WI38 (cell line): ENCODE results near the gene PRAME.

Source experiments
- H3K4me3 ChIP-seq: 2 replicates; pipeline ENCODE4 v1.5.1; 2011; ENCODE audit warnings: low read depth, mild to moderate bottlenecking, control low read depth, low read length
- TF ChIP-seq, protein P1 (sequence below): IDR thresholded peaks from 2 replicates; pipeline ENCODE4 v1.5.1; 2012; ENCODE audit warnings: low read depth, mild to moderate bottlenecking, control low read depth, low read length

The PRAME gene

DNA sequence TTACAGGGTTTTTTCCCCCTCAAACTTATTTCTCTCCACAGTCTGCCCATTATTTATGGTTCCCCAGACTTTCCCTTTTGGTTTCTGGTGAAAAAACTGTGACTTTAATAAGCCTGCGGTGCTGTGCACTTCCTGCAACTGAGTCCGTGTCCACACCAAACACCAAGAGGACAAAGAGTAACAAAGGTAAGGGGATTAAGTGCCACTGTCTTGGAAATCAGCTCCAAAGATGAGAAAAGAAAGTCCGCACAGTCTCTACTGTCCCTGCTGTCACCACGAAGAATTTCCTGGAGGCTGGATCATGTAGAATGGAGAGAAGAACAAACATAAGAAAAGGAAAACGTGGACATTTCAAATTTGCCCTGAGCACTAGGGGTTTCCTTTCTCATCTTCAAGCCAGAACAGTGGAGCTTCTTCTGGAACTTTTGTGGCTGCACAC is 17.9 kb upstream of the PRAME start:
- TF ChIP-seq, protein P1, sequence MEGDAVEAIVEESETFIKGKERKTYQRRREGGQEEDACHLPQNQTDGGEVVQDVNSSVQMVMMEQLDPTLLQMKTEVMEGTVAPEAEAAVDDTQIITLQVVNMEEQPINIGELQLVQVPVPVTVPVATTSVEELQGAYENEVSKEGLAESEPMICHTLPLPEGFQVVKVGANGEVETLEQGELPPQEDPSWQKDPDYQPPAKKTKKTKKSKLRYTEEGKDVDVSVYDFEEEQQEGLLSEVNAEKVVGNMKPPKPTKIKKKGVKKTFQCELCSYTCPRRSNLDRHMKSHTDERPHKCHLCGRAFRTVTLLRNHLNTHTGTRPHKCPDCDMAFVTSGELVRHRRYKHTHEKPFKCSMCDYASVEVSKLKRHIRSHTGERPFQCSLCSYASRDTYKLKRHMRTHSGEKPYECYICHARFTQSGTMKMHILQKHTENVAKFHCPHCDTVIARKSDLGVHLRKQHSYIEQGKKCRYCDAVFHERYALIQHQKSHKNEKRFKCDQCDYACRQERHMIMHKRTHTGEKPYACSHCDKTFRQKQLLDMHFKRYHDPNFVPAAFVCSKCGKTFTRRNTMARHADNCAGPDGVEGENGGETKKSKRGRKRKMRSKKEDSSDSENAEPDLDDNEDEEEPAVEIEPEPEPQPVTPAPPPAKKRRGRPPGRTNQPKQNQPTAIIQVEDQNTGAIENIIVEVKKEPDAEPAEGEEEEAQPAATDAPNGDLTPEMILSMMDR, result no peak

GRCh38 chr22:22576244-22576988 is 17.4 kb upstream of the PRAME start:
- no peak overlapping the region for H3K4me3 ChIP-seq
- TF ChIP-seq, protein P1, result peak; percentile 79

More for the DNA sequence above, 17.9 kb upstream of the PRAME start:
- no peak overlapping the region for H3K4me3 ChIP-seq

DNA sequence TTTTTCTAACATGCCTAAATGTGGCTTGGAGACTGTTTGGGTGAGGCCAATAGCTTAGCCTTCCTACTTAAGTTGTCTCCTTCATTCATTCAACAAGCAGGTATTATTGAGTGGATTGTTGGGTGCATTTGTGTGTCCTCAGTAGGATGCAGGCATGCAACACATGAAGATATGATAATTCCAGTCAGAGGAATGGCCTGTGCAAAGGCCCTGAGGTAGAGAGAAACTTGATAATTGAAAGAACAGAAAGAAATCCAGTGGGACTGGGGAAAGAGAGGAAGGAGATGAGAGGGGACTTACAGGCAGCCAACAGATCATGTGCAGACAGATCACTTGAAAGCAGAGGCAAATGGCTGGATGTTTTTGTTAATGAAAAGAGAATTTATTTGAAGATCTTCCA is 15.3 kb upstream of the PRAME start:
- no peak overlapping the region for H3K4me3 ChIP-seq
- TF ChIP-seq, protein P1, result no peak

GRCh38 chr22:22573047-22573889 is 14.2 kb upstream of the PRAME start:
- H3K4me3 ChIP-seq, result no peak overlapping the region
- TF ChIP-seq, protein P1, result no peak

DNA sequence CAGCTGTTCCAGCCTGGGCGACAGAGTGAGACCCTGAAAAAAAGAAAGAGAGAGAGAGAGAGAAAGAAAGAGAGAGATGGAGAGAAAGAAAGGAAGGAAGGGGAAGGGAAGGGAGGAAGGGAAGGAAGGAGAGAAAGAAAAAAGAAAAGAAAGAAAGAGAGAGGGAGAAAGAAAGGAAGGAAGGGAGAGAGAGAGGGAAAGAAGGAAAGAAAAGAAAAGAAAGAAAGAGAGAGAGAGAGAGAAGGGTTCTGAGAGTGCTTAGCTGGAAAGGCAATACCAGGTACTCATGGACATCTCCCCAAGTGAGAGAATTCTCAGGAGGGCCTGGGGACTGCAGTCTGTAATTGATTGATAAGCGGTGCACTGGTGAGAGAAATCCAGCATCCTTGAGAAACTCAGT is 12.8 kb upstream of the PRAME start:
- no peak overlapping the region for H3K4me3 ChIP-seq
- TF ChIP-seq, protein P1, result no peak

DNA sequence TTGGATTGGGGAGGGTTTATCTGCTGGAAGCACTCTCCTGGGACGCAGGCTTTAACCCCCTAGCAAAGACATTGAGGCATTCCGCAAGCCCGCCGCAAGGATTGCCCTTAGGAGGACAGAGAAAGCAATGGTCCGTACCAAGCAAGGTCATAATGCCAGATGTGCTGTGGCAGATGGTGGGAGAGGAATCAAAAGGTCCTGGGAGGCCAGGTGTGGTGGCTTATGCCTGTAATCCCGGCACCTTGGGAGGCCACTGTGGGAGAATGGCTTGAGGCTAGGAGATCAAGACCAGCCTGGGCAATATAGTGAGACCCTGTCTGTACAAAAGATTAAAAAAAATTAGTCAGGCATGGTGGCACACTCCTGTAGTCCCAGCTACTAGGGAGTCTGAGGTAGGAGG is 12.4 kb upstream of the PRAME start:
- TF ChIP-seq, protein P1, result no peak

DNA sequence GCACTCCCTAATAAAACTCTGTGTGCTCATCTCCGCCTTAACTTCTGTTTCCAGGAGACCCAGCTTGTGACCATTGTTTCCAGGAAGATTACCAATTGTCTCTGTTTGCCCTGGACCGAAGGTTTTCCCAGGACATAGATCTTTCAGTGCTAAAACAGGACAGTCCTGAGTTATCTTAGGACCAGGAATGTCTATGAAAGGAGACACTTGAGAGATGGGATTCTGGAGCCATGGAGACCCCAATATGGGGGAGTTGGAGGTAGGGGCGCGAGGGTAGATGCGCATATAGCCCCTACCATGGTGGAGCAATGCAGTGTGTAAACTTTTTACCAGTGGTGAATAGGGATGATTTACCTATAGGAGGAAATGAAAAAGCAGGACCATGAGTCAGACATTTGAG is 10.2 kb upstream of the PRAME start:
- TF ChIP-seq, protein P1, result no peak
- no peak overlapping the region for H3K4me3 ChIP-seq

More for the DNA sequence above, 12.4 kb upstream of the PRAME start:
- H3K4me3 ChIP-seq, result no peak overlapping the region
